Measurements from ENCODE around the gene ETNPPL.

Gene ETNPPL

DNA sequence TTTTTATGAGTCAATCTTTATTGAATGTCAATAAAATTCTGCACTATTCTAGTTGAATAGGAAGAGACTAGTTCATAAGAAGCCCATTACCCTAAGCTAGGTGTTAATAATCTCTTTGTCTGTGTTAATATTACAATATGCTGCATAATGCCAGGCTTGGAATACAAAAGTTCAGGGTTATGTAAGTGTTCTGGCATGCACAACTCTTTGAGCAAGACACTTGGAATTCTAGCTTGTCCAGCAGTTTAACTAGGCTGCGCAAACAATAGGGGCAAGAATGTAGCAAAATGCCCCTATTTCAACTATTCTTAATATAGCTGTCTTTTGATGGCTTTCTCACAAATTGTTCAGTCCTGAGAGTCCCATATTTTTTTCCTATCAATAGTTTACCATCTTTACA, 31.3 kb upstream of the ETNPPL start:
- H3K4me3 ChIP-seq (ENCODE audit: insufficient read depth, low read length, poor library complexity, severe bottlenecking): no peak overlapping the region
- H3K9ac ChIP-seq (ENCODE audit: low read length): no peak overlapping the region
- H4K20me1 ChIP-seq (ENCODE audit: low read depth, low read length): no peaks in the 10 kb centered on the region
- no peak overlapping the region for H3K4me2 ChIP-seq (ENCODE audit: low read depth, low read length, poor library complexity, severe bottlenecking)
- no peaks in the 10 kb centered on the region for H3K9me3 ChIP-seq (ENCODE audit: insufficient read depth, low read length)
- no peaks in the 10 kb centered on the region for H3K9me2 ChIP-seq (replicated peaks; ENCODE audit: insufficient read depth, low read length)
- H3K79me2 ChIP-seq (ENCODE audit: insufficient read depth, low read length): no peaks in the 10 kb centered on the region
- H2AFZ ChIP-seq (ENCODE audit: low read depth, low read length, severe bottlenecking): no peak overlapping the region
- TF ChIP-seq EZH2phosphoT487 (conservative IDR thresholded peaks at IDR 0.05; ENCODE audit: low read length) (no peak), CTCF (IDR thresholded peaks at IDR 0.05; ENCODE audit: insufficient read depth, low read length, poor library complexity, severe bottlenecking) (no peak)
- H3K27ac ChIP-seq (ENCODE audit: low read depth, low read length): no peak overlapping the region
- no peaks in the 10 kb centered on the region for H3K27me3 ChIP-seq (ENCODE audit: low read length)
- no peaks in the 10 kb centered on the region for H3F3A ChIP-seq (ENCODE audit: insufficient read depth)
- no peaks in the 10 kb centered on the region for H3K36me3 ChIP-seq (ENCODE audit: low read length)

GRCh38 chr4:108793415-108793814, 30.6 kb upstream of the ETNPPL start:
- H3K4me2 ChIP-seq (ENCODE audit: low read depth, low read length, poor library complexity, severe bottlenecking): no peak overlapping the region
- no peaks in the 10 kb centered on the region for H3K36me3 ChIP-seq (ENCODE audit: low read length)
- no peak overlapping the region for H2AFZ ChIP-seq (ENCODE audit: low read depth, low read length, severe bottlenecking)
- H4K20me1 ChIP-seq (ENCODE audit: low read depth, low read length): no peaks in the 10 kb centered on the region
- H3K27ac ChIP-seq (ENCODE audit: low read depth, low read length): no peak overlapping the region
- no peaks in the 10 kb centered on the region for H3K27me3 ChIP-seq (ENCODE audit: low read length)
- no peaks in the 10 kb centered on the region for H3K9me2 ChIP-seq (replicated peaks; ENCODE audit: insufficient read depth, low read length)
- H3F3A ChIP-seq (ENCODE audit: insufficient read depth): no peaks in the 10 kb centered on the region
- no peak for TF ChIP-seq EZH2phosphoT487 (conservative IDR thresholded peaks at IDR 0.05; ENCODE audit: low read length)
- TF ChIP-seq CTCF (IDR thresholded peaks at IDR 0.05; ENCODE audit: insufficient read depth, low read length, poor library complexity, severe bottlenecking): no peak
- no peaks in the 10 kb centered on the region for H3K79me2 ChIP-seq (ENCODE audit: insufficient read depth, low read length)
- H3K4me3 ChIP-seq (ENCODE audit: insufficient read depth, low read length, poor library complexity, severe bottlenecking): no peak overlapping the region
- no peaks in the 10 kb centered on the region for H3K9me3 ChIP-seq (ENCODE audit: insufficient read depth, low read length)
- no peak overlapping the region for H3K9ac ChIP-seq (ENCODE audit: low read length)

GRCh38 chr4:108788731-108789130, 25.9 kb upstream of the ETNPPL start:
- no peaks in the 10 kb centered on the region for H3K79me2 ChIP-seq (ENCODE audit: insufficient read depth, low read length)
- H3K36me3 ChIP-seq (ENCODE audit: low read length): no peaks in the 10 kb centered on the region
- H2AFZ ChIP-seq (ENCODE audit: low read depth, low read length, severe bottlenecking): no peak overlapping the region
- no peak overlapping the region for H3K4me2 ChIP-seq (ENCODE audit: low read depth, low read length, poor library complexity, severe bottlenecking)
- no peaks in the 10 kb centered on the region for H3K9me3 ChIP-seq (ENCODE audit: insufficient read depth, low read length)
- no peaks in the 10 kb centered on the region for H4K20me1 ChIP-seq (ENCODE audit: low read depth, low read length)
- H3K4me3 ChIP-seq (ENCODE audit: insufficient read depth, low read length, poor library complexity, severe bottlenecking): no peak overlapping the region
- H3K9me2 ChIP-seq (replicated peaks; ENCODE audit: insufficient read depth, low read length): no peaks in the 10 kb centered on the region
- H3K27me3 ChIP-seq (ENCODE audit: low read length): no peaks in the 10 kb centered on the region
- H3K27ac ChIP-seq (ENCODE audit: low read depth, low read length): no peak overlapping the region
- TF ChIP-seq EZH2phosphoT487 (conservative IDR thresholded peaks at IDR 0.05; ENCODE audit: low read length) (no peak), CTCF (IDR thresholded peaks at IDR 0.05; ENCODE audit: insufficient read depth, low read length, poor library complexity, severe bottlenecking) (no peak)
- H3K9ac ChIP-seq (ENCODE audit: low read length): no peak overlapping the region
- H3F3A ChIP-seq (ENCODE audit: insufficient read depth): no peaks in the 10 kb centered on the region

DNA sequence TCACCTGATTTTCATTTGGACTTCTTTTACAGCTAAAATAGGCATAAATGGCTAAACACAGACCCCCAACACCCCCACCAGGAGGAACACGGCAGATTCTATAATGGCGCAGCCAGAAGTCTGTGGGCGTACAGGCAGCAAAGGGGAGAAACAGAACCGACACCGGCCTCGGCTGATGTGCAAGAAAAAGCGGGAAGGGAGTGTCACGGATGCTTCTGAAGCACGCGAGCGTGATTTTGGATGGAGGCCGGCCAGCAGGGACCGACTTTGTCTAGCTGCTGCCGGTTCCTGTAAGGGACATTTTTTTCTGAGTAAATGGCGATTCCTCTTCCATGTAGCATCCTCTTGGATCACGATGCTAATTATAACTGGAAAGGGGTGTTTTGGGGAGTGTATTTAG, 24.9 kb upstream of the ETNPPL start:
- H3K9me3 ChIP-seq (ENCODE audit: insufficient read depth, low read length): no peaks in the 10 kb centered on the region
- no peak overlapping the region for H2AFZ ChIP-seq (ENCODE audit: low read depth, low read length, severe bottlenecking)
- TF ChIP-seq CTCF (IDR thresholded peaks at IDR 0.05; ENCODE audit: insufficient read depth, low read length, poor library complexity, severe bottlenecking) (no peak), EZH2phosphoT487 (conservative IDR thresholded peaks at IDR 0.05; ENCODE audit: low read length) (no peak)
- no peaks in the 10 kb centered on the region for H3K36me3 ChIP-seq (ENCODE audit: low read length)
- no peaks in the 10 kb centered on the region for H3K9me2 ChIP-seq (replicated peaks; ENCODE audit: insufficient read depth, low read length)
- no peaks in the 10 kb centered on the region for H3F3A ChIP-seq (ENCODE audit: insufficient read depth)
- H3K27me3 ChIP-seq (ENCODE audit: low read length): no peaks in the 10 kb centered on the region
- H4K20me1 ChIP-seq (ENCODE audit: low read depth, low read length): no peaks in the 10 kb centered on the region
- no peak overlapping the region for H3K9ac ChIP-seq (ENCODE audit: low read length)
- no peak overlapping the region for H3K4me3 ChIP-seq (ENCODE audit: insufficient read depth, low read length, poor library complexity, severe bottlenecking)
- no peaks in the 10 kb centered on the region for H3K79me2 ChIP-seq (ENCODE audit: insufficient read depth, low read length)
- no peak overlapping the region for H3K27ac ChIP-seq (ENCODE audit: low read depth, low read length)
- H3K4me2 ChIP-seq (ENCODE audit: low read depth, low read length, poor library complexity, severe bottlenecking): no peak overlapping the region

Measured in SU-DHL-6 (cell line).